ENCODE measurements around the gene RPTOR.

Gene RPTOR

DNA sequence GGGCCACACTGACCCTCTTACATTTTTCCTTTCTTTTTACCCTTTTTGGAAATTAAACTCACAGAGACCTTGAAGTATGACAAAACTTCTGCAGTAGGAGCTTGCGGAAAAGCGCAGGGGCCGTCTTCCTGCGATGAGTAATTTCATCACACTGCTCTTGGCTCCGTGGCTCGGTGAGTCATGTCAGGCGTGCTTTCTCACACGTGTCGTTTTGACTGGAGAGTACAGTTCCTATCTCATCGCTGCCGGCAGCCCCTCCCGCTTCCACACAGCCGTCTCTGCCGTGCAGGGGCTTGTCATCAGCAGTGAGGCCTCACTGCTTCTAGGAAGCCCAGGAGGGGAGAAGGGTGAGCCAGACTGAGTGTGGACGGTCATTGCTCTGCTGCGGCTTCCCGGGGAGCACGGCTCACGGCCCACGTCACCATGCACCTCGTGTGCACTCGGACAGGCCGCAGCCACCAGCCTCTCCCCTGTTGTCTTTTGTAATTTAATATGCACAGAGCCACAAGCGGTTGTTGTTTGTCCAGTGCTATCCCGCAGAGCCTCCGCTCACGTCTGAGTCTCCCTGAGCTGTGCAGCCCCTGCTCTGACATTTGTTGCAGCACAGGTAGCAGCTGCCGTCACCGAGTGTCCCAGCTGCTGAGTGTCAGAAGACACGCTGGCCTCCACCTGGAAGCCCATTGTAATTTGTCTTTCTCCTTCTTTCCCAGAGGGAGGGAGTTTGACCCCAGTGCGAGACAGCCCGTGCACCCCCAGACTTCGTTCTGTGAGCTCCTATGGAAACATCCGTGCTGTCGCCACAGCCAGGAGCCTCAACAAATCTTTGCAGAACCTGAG is 347.6 kb downstream of the RPTOR start:
- no peaks in the 10 kb centered on the region for H3K9me3 Mint-ChIP-seq
- peaks cover 77% of the 10 kb centered on the region for H3K4me1 Mint-ChIP-seq (ENCODE audit: low read depth)
- peak overlapping the region; percentile 100 for H3K27ac Mint-ChIP-seq
- no peaks in the 10 kb centered on the region for H3K27me3 Mint-ChIP-seq
- H3K36me3 Mint-ChIP-seq (ENCODE audit: low read depth), result peaks cover 88% of the 10 kb centered on the region
- DNase-seq, result peak; percentile 85
- peak overlapping the region; percentile 76 for H3K4me3 Mint-ChIP-seq

DNA sequence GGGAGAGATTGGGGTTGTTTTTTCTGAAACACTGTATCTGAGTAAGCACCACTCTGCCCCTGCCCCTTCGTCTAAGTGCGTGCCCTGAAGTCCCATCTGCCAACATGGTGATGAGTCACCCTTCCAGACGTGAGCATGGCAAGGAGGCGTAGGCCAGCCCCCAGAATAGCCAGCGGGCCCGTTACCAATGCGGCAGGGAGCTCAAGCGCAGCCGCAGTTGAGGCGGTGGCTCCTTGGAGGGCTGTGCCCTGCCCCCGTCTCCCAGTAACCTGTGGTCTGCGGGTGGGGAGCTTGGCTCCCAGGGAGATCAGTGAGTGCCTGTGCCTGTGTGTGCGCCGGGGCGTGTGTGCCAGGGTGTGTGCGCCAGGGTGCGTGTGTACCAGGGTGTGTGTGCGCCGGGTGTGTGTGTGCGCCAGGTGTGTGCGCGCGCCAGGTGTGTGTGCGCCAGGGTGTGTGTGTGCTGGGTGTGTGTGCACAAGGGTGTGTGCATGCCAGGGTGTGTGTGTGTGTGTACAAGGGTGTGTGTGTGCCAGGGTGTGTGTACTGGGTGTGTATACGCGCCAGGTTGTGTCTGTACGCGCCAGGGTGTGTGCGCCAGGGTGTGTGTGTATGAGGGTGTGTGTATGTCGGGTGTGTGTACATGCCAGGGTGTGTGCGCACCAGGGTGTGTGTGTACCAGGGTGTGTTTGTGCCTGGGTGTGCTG is 348.4 kb downstream of the RPTOR start:
- peaks cover 95% of the 10 kb centered on the region for H3K36me3 Mint-ChIP-seq (ENCODE audit: low read depth)
- peak overlapping the region; percentile 100 for H3K27ac Mint-ChIP-seq
- peaks cover 84% of the 10 kb centered on the region for H3K4me1 Mint-ChIP-seq (ENCODE audit: low read depth)
- H3K27me3 Mint-ChIP-seq, result no peaks in the 10 kb centered on the region
- DNase-seq, result peak; percentile 66
- no peaks in the 10 kb centered on the region for H3K9me3 Mint-ChIP-seq
- H3K4me3 Mint-ChIP-seq, result peak overlapping the region; percentile 76

DNA sequence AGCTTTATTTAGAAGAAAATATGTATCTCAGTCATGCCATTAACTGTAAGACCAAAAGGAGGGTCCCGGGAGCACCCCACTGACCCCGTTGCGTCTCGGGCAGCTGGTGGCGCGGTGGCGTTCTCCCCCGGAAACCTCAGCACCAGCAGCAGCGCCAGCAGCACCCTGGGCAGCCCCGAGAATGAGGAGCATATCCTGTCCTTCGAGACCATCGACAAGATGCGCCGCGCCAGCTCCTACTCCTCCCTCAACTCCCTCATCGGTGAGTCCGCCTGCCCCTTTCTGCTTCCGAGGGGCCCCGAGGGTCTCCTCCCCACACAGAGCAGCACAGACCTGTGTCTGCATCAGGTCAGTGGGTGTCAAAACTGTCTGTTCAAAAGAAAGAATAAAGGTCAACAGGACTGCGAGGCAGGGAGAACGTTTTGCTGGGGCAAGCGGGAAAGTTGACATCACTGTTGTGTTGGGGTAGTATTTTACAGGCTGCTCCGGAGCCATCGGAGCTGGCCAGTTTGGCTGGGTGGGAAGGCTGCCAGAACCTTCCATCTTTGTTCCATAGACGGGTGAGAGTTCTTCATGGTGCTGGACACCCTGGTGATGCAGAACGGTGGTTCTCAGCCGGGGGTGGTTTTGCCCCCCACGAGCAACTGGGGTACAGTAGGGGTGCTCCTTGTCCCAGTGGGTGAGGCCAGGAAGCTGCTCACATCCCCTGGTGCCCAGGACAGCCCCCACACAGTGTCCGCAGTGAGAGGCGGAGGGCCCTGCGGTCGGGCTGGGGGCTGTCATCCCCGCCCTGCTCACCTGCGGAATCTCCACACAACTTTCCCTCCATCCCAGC is 349.2 kb downstream of the RPTOR start:
- Mint-ChIP-seq H3K9me3 (no peaks in the 10 kb centered on the region), H3K27ac (peak overlapping the region; percentile 100), H3K4me1 (ENCODE audit: low read depth) (peaks cover 88% of the 10 kb centered on the region), H3K27me3 (no peaks in the 10 kb centered on the region), H3K4me3 (peak overlapping the region; percentile 76), H3K36me3 (ENCODE audit: low read depth) (peaks cover 92% of the 10 kb centered on the region)
- DNase-seq, result no peak

DNA sequence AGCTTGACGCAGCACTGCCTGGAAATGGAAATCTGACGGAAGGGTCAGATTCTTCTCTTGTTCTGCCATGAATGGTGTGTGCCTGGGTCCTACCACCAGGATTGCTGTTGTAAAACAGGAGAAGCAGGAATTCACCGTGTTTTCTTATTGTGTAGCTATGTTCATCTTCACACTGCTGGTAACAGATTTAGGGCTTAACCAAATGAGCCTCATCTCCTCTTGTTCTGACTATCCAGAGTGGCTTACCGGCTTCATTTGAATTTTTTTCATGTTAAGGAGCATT is 349.7 kb downstream of the RPTOR start:
- Mint-ChIP-seq H3K4me3 (peak overlapping the region; percentile 76), H3K27ac (peak overlapping the region; percentile 100), H3K36me3 (ENCODE audit: low read depth) (peaks cover 91% of the 10 kb centered on the region), H3K27me3 (no peaks in the 10 kb centered on the region), H3K9me3 (no peaks in the 10 kb centered on the region), H3K4me1 (ENCODE audit: low read depth) (peaks cover 86% of the 10 kb centered on the region)
- no peak for DNase-seq

DNA sequence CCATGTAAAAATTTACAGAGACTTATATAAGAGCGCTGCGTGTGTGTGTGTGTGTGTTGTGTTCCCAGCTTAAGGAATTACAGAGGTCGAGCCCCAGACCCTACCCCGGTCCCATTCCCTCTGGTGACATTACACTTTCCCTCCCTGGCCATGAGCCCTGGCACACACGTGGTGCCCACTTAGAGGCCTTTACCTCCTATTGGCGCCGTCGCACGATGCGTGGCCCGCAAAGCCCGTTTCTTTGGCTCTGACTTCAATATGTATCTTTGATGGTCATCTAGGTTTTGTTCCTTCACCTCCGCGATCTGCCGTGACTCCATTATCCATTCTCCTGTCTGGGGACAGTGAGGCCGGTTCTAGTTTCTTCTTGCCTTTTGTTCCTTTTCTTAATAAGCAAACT is 350.1 kb downstream of the RPTOR start:
- Mint-ChIP-seq H3K36me3 (ENCODE audit: low read depth) (peaks cover 92% of the 10 kb centered on the region), H3K4me3 (peak overlapping the region; percentile 76), H3K27ac (peak overlapping the region; percentile 100), H3K4me1 (ENCODE audit: low read depth) (peaks cover 88% of the 10 kb centered on the region), H3K27me3 (no peaks in the 10 kb centered on the region), H3K9me3 (no peaks in the 10 kb centered on the region)
- no peak for DNase-seq

DNA sequence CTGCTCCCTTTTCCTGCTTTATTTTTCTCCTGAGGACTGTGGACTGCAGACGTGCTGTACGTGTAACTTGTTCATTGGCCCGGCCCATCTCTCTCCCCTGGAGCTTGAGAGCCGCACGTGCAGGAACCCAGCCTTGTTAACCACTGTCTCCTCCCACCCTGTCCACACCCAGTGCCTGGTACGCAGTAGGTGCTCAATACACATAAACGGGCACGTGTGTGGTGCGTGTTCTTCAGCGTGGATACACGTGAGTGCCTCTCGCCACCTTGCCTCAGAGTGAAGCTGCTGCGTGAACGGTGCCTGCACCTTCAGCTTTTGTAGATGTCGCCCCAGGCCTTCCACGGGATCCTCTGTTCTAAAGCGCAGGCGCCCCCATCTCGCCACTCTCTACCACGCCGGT is 350.7 kb downstream of the RPTOR start:
- Mint-ChIP-seq H3K27ac (peak overlapping the region; percentile 100), H3K4me3 (peak overlapping the region; percentile 76)
- no peak for DNase-seq

DNA sequence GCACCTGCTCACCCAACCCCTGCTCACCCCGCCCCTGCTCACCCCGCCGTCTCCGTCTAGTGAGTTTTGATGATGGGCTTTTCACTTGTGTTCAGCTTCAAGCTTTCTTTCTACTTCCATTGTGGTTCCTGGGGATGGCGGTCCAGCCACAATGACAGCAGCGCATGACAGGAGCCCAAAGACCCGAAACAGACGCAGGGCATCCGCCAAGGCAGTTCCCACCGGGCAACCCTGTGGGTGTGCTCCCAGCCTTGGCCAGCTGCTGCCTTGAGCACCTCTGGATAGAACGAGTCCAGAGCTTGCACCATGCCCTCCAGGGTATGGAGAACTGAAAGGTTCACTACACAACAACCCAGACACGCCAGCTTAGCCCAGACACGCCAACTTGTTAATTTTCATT is 354.1 kb downstream of the RPTOR start:
- Mint-ChIP-seq H3K9me3 (no peaks in the 10 kb centered on the region), H3K36me3 (ENCODE audit: low read depth) (peaks cover 92% of the 10 kb centered on the region), H3K27ac (peak overlapping the region; percentile 57), H3K4me1 (ENCODE audit: low read depth) (peaks cover 67% of the 10 kb centered on the region), H3K27me3 (no peaks in the 10 kb centered on the region), H3K4me3 (no peak overlapping the region)
- DNase-seq, result no peak

More for the DNA sequence above, 350.7 kb downstream of the RPTOR start:
- Mint-ChIP-seq H3K36me3 (ENCODE audit: low read depth) (peaks cover 95% of the 10 kb centered on the region), H3K9me3 (no peaks in the 10 kb centered on the region), H3K27me3 (no peaks in the 10 kb centered on the region), H3K4me1 (ENCODE audit: low read depth) (peaks cover 83% of the 10 kb centered on the region)

DNA sequence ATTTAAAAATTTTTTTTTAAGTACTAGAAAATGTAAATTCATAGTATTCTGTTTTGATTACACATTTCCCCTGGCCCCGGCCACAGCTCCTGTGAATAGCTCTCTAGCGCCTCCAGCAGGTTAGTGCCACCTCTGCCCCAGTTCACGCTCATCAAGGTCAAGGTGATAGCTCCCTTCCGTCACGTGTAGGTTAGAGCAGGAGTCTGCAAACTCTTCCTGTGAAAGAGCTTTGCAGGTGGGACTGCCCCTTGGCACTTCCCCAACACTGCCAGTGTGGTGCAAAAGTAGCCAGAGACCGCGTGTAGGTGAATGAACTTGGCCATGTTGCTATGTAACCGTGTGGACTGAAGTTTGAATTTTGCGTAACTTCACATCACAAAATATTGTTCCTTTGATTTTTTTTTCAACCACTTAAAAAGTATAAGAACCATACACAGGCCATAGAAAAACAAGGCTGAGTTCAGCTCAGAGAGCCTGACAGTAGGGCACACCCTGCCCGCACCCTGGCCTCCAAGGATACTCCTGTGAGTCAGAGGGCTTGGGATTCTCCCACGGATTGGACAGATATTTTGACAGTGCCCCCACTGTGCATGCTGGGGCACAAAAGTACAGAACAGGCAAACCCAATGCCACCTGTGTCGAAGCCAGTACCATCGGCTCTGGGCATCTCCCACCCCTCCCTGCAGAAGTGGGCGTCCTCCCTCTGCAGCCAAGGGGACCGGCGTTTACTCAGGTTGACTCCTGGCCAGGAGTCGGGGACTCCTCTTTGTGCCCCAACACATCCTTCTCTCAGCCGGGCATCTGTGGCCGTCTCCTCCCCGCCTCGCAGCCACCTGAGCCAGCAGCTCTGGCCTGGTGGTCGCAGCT is 355.0 kb downstream of the RPTOR start:
- Mint-ChIP-seq H3K4me1 (ENCODE audit: low read depth) (peaks cover 59% of the 10 kb centered on the region), H3K4me3 (no peak overlapping the region), H3K27ac (peak overlapping the region; percentile 64), H3K36me3 (ENCODE audit: low read depth) (peaks cover 89% of the 10 kb centered on the region), H3K9me3 (no peaks in the 10 kb centered on the region), H3K27me3 (no peaks in the 10 kb centered on the region)
- DNase-seq, result peak; percentile 82

DNA sequence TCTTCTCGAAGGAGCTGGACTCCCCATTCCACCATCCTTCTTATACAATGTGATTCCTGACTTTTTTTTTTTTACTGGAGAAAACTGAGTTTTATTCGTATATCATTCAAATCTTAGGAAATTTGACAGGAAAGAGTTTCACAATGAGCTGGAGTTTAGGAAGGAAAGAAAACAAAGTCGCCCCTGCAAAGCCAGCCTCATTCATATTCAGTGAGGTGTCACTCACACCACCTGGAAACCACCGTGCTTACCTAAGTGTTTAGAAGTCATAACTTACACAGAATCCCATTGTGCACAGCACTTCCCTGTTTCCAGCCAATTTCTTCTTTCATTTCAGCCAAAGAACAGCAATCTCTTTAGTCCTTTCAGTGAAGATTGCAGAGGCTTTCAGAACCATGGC is 356.7 kb downstream of the RPTOR start:
- peak overlapping the region; percentile 73 for H3K27ac Mint-ChIP-seq
- DNase-seq, result no peak
- no peaks in the 10 kb centered on the region for H3K27me3 Mint-ChIP-seq
- H3K4me1 Mint-ChIP-seq (ENCODE audit: low read depth), result peaks cover 44% of the 10 kb centered on the region
- no peaks in the 10 kb centered on the region for H3K9me3 Mint-ChIP-seq
- no peak overlapping the region for H3K4me3 Mint-ChIP-seq
- peaks cover 84% of the 10 kb centered on the region for H3K36me3 Mint-ChIP-seq (ENCODE audit: low read depth)

DNA sequence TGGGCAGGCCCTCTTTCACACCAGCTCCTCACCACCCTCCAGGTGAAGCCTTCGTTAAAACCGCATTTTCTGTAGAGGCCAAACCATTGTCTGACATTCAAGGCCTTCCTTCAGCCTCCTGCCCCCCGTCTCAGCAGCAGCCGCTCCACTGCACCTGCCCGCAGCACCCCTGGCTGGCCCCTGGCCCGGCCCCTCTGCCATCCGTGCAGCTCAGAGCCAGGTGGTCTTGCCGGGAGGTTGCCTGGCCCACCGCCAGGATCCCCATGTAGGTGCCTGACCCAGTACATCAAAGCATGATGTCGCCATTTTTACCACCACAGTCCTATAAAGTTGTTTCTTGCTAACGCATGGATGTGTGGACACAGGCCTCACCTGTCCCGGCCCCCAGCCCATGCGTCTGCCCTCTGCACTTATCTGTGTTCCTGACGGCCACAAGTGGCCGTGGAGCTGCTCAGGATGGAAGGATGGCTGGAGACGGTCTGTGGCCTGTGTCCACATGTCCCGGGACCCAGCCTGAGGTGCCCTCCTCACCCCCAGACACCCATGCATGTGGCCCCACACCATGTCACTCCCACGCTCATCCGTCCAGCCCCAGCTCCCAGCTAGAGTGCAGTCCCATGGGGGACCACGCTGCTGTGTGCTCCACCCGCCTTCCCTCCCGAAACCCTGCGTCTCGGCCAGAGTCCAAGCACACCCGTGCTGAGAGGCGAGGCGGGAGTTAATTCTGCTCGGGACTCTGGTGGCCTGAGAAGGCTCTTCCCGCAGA is 357.7 kb downstream of the RPTOR start:
- peaks cover 82% of the 10 kb centered on the region for H3K36me3 Mint-ChIP-seq (ENCODE audit: low read depth)
- no peak overlapping the region for H3K4me3 Mint-ChIP-seq
- DNase-seq, result no peak
- no peaks in the 10 kb centered on the region for H3K9me3 Mint-ChIP-seq
- peaks cover 37% of the 10 kb centered on the region for H3K4me1 Mint-ChIP-seq (ENCODE audit: low read depth)
- H3K27me3 Mint-ChIP-seq, result no peaks in the 10 kb centered on the region
- H3K27ac Mint-ChIP-seq, result peak overlapping the region; percentile 73

DNA sequence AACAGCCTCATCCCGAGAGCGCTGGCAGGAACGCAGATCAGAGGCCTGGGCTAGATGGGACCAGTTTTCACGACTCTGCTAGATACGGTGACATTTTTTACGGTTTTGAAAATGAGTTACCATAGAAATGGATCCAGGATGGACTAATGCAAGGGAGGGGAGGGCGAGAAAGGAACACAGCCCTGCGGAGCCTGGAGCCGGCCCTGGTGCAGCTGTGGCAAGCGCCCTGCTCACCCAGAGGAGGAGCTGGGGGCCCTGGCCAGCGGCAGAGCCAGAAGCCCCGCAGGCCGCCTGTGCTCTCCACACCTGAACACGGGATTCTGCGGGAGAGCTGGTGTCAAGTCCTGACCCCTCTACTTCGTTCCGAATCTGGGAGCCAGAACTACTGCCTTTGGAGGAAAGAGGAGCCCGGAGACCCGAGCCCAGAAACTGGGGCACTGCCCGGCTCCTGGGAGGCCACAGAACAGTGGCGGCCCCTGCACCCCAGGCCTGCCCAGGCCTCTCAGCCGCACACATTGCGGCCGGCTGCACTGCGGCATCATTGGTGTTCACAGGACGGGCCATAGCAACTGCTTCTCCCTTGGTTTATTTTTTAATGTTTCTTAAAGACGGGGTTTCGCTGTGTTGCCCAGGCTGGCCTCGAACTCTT is 358.4 kb downstream of the RPTOR start:
- peaks cover 82% of the 10 kb centered on the region for H3K36me3 Mint-ChIP-seq (ENCODE audit: low read depth)
- no peak for DNase-seq
- H3K9me3 Mint-ChIP-seq, result no peaks in the 10 kb centered on the region
- peaks cover 31% of the 10 kb centered on the region for H3K4me1 Mint-ChIP-seq (ENCODE audit: low read depth)
- no peak overlapping the region for H3K27ac Mint-ChIP-seq
- H3K27me3 Mint-ChIP-seq, result no peaks in the 10 kb centered on the region
- H3K4me3 Mint-ChIP-seq, result no peak overlapping the region

DNA sequence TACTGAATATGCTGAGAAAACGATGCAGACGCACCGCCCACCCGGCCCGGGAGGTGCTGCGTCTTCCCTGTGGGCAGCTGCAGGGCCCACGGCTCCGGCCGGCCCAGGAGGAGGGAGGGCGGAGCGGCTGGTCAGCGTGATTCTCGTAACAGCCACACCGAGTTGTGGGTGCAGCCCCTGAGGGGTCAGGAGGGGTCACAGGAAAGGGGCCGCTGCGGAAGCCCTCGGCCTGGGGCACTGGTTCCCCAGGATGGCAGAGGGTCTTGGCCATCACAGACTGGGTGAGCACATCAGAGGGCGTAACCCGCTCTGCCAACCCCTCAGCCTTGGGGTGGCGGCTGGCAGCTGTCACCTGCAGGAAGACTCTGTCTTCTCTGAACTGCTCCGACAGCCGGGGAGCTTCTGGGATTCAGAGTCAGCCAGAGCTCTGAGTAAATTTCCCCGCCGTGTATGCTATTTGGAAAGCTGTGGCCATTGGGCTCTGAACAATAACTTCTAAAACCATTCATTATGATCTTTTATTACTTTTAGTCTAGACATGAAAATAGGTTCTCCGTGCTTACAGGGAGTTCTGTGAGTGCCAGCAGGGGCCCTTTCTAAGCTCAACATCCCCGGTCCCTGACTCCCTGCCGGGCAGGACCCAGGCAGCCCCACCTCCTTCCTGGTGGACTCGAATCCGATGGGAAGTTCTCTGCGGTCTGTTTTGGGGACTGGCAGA is 359.6 kb downstream of the RPTOR start:
- no peaks in the 10 kb centered on the region for H3K9me3 Mint-ChIP-seq
- H3K27ac Mint-ChIP-seq, result peak overlapping the region; percentile 6
- H3K27me3 Mint-ChIP-seq, result no peaks in the 10 kb centered on the region
- no peak for DNase-seq
- H3K4me1 Mint-ChIP-seq (ENCODE audit: low read depth), result peaks cover 22% of the 10 kb centered on the region
- H3K36me3 Mint-ChIP-seq (ENCODE audit: low read depth), result peaks cover 84% of the 10 kb centered on the region
- H3K4me3 Mint-ChIP-seq, result no peak overlapping the region

Data from activated T-cell treated with anti-CD3 and anti-CD28 coated beads, Interleukin-2, amount 50 U/mL, for 24 hours (primary cell).